Right kidney (tissue), 1 donor: Measurements from ENCODE around the gene NLN.
"Not testable (repeated sequence)": the region's sequence is repeated elsewhere in the genome, so short reads cannot be mapped to it uniquely, and the experiment has no call there.

ENCODE experiments used
- DNase-seq: peaks from one replicate; pipeline ENCODE4 v3.0.0-alpha.2; 2016

NLN gene

GRCh38 chr5:65771266-65771665, 49.3 kb downstream of the NLN start:
- no peak for DNase-seq

- not testable (repeated sequence) for DNase-seq
Measured at GRCh38 chr5:65772963-65773362, 51.0 kb downstream of the NLN start.

- DNase-seq, result no peak
Measured at GRCh38 chr5:65774346-65774745, 52.3 kb downstream of the NLN start.

- no peak for DNase-seq
Measured at GRCh38 chr5:65775476-65775875, 53.5 kb downstream of the NLN start.

- DNase-seq, result no peak
Measured at GRCh38 chr5:65776441-65777141, 54.6 kb downstream of the NLN start.

- no peak for DNase-seq
Measured at GRCh38 chr5:65778126-65778525, 56.1 kb downstream of the NLN start.

- no peak for DNase-seq
Measured at GRCh38 chr5:65779643-65780042, 57.6 kb downstream of the NLN start.

- DNase-seq, result not testable (repeated sequence)
Measured at GRCh38 chr5:65788296-65788695, 66.3 kb downstream of the NLN start.

GRCh38 chr5:65790371-65791163, 68.6 kb downstream of the NLN start:
- DNase-seq, result no peak

GRCh38 chr5:65791712-65792673, 70.0 kb downstream of the NLN start:
- no peak for DNase-seq

GRCh38 chr5:65796269-65796668, 74.3 kb downstream of the NLN start:
- DNase-seq, result no peak

GRCh38 chr5:65796751-65797316, 74.8 kb downstream of the NLN start:
- no peak for DNase-seq

- no peak for DNase-seq
Measured at GRCh38 chr5:65797481-65797880, 75.5 kb downstream of the NLN start.

- no peak for DNase-seq
Measured at GRCh38 chr5:65799857-65800256, 77.9 kb downstream of the NLN start.

- DNase-seq, result no peak
Measured at GRCh38 chr5:65800775-65801174, 78.8 kb downstream of the NLN start.

GRCh38 chr5:65801352-65801783, 79.4 kb downstream of the NLN start:
- DNase-seq, result no peak

GRCh38 chr5:65802080-65802479, 80.1 kb downstream of the NLN start:
- no peak for DNase-seq

GRCh38 chr5:65802820-65803219, 80.8 kb downstream of the NLN start:
- DNase-seq, result no peak

GRCh38 chr5:65803699-65804391, 81.8 kb downstream of the NLN start:
- no peak for DNase-seq

GRCh38 chr5:65805089-65805488, 83.1 kb downstream of the NLN start:
- DNase-seq, result no peak

GRCh38 chr5:65807494-65807893, 85.5 kb downstream of the NLN start:
- DNase-seq, result not testable (repeated sequence)
